ENCODE data around the gene RIPPLY2.

RIPPLY2 gene

DNA sequence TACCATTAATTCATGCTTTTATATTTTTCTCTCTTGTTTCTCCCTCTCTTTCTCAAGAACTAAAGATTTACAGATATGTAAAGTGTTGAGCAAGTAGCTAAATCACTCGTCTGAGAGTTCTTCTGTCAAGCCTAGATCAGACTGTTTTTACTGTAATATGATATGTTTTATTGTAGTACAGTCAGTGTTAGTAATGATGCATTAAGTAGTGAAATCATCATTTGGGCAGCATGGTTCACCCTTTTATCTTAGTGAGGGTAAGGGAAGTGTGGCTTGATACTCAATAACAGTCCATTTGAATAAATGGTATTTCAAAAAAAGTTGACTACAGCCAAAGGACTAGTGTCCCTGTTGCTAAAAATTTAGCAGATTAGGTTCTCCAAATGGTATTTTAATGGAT lies 15.5 kb downstream of the RIPPLY2 start:
- DNase-seq (ENCODE audit: extremely low read depth, low read depth), result no peak
- TF ChIP-seq CTCF (IDR thresholded peaks at IDR 0.05; ENCODE audit: low read depth, low read length, missing control alignments), result no peak
- H3K4me3 ChIP-seq (replicated peaks; ENCODE audit: low read depth, low read length), result no peak overlapping the region

DNA sequence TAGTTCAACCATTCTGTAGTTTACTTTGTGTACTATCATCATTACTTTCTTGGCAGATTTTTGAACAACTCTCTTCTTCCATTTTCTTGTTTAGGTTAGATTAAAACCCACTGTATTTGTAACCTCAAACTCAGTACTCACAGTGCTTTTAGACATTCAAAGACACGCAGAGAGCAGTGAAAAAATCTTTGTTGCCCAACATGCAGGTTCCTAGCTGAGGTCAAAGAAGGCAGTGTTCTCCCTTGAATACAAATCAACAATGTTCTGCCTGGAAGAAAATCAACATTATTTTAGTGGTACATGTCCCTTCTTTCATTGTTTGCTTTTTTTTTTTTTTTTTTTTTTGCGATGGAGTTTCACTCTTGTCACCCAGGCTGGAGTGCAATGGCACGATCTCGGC lies 17.5 kb downstream of the RIPPLY2 start:
- TF ChIP-seq CTCF (IDR thresholded peaks at IDR 0.05; ENCODE audit: low read depth, low read length, missing control alignments), result no peak
- DNase-seq (ENCODE audit: extremely low read depth, low read depth), result no peak
- no peak overlapping the region for H3K4me3 ChIP-seq (replicated peaks; ENCODE audit: low read depth, low read length)

DNA sequence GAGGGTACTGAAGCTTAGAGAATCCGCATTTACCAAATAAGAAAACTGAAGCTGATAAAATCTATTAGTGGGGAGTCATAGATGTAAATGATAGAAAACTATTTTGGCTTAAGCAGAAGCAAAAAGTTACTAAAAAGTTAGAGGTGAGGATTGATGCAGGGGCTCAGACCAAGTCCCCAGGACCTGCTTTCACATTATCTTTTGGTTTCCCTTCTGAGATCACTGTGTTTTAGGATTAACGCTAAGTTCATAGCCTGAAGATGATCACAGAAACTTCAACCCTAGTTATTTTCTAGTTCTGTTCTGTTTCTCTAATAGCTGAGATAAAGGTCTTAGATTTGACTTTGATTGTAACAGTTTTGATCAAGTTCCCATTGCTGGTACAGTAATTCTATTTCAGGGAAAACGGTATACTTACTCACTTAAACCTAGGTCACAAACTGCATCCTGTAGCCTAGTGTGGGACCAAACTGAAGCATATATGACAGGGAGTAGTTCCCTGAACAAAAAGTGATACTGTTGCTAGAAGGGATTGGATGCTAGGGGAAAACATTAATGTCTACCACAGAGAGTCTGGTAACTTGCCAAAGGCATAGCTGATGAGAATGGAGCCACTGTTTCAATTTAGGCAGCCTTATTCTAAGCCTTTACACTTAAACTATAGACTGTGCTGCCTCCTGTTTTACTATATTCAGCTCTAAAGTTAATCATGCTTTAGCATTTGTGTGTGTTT lies 19.4 kb downstream of the RIPPLY2 start:
- TF ChIP-seq CTCF (IDR thresholded peaks at IDR 0.05; ENCODE audit: low read depth, low read length, missing control alignments), result no peak
- no peak for DNase-seq (ENCODE audit: extremely low read depth, low read depth)
- H3K4me3 ChIP-seq (replicated peaks; ENCODE audit: low read depth, low read length), result no peak overlapping the region

GRCh38 chr6:83873869-83874268 lies 20.7 kb downstream of the RIPPLY2 start:
- no peak overlapping the region for H3K4me3 ChIP-seq (replicated peaks; ENCODE audit: low read depth, low read length)
- DNase-seq (ENCODE audit: extremely low read depth, low read depth), result no peak
- no peak for TF ChIP-seq CTCF (IDR thresholded peaks at IDR 0.05; ENCODE audit: low read depth, low read length, missing control alignments)

GRCh38 chr6:83875843-83876242 lies 22.7 kb downstream of the RIPPLY2 start:
- H3K4me3 ChIP-seq (replicated peaks; ENCODE audit: low read depth, low read length), result no peak overlapping the region
- no peak for TF ChIP-seq CTCF (IDR thresholded peaks at IDR 0.05; ENCODE audit: low read depth, low read length, missing control alignments)
- DNase-seq (ENCODE audit: extremely low read depth, low read depth), result no peak

- no peak for DNase-seq (ENCODE audit: extremely low read depth, low read depth)
These were observed 25.9 kb downstream of the RIPPLY2 start for GRCh38 chr6:83878902-83879644.

More at GRCh38 chr6:83878902-83879644, 25.9 kb downstream of the RIPPLY2 start:
- TF ChIP-seq CTCF (IDR thresholded peaks at IDR 0.05; ENCODE audit: low read depth, low read length, missing control alignments), result no peak
- no peak overlapping the region for H3K4me3 ChIP-seq (replicated peaks; ENCODE audit: low read depth, low read length)

Data from HFF-Myc (cell line).